Fibroblast of the aortic adventitia (primary cell): Measurements from ENCODE around the gene GLT1D1. TPM values are rescaled to one million over a fixed set of nuclear protein-coding genes. Genes with fewer than 3 reads are reported as not detected.

Experiments used
- DNase-seq: peaks from one replicate; pipeline ENCODE4 v3.0.0-alpha.2; 2010; ENCODE audit warnings: low read depth
- H3K4me3 ChIP-seq: 2 replicates; pipeline ENCODE4 v1.5.1; 2011; ENCODE audit warnings: low read depth, mild to moderate bottlenecking, control low read depth, low read length, moderate library complexity
- CTCF ChIP-seq: IDR thresholded peaks from 2 replicates; pipeline ENCODE4 v1.5.1; 2011; ENCODE audit warnings: mild to moderate bottlenecking, low read length, control low read depth, inconsistent platforms; ENCODE audit not compliant: insufficient read depth
- total RNA-seq: library from RNA; depleted of rRNA; stranded (reverse); fragments of >200 nt; gene quantifications from 2 replicates; pipeline ENCODE4 v1.2.3, GENCODE V29; 2012; ENCODE audit warnings: low replicate concordance

Gene GLT1D1
- total RNA-seq, 1 donor: not detected

GRCh38 chr12:128856791-128857078 is 3.5 kb downstream of the GLT1D1 start:
- DNase-seq: no peak
- no peak for TF ChIP-seq CTCF
- no peak overlapping the region for H3K4me3 ChIP-seq

GRCh38 chr12:128857133-128857763 is 4.0 kb downstream of the GLT1D1 start:
- H3K4me3 ChIP-seq: no peak overlapping the region
- DNase-seq: no peak
- no peak for TF ChIP-seq CTCF

GRCh38 chr12:128859311-128859710 is 6.0 kb downstream of the GLT1D1 start:
- H3K4me3 ChIP-seq: no peak overlapping the region
- DNase-seq: no peak
- TF ChIP-seq CTCF: no peak

GRCh38 chr12:128861226-128862016 is 8.1 kb downstream of the GLT1D1 start:
- no peak for DNase-seq
- no peak for TF ChIP-seq CTCF
- no peak overlapping the region for H3K4me3 ChIP-seq

- H3K4me3 ChIP-seq: no peak overlapping the region
- no peak for TF ChIP-seq CTCF
- no peak for DNase-seq
These were observed 10.7 kb downstream of the GLT1D1 start for GRCh38 chr12:128863957-128864356.

- no peak for DNase-seq
- no peak overlapping the region for H3K4me3 ChIP-seq
- no peak for TF ChIP-seq CTCF
These were observed 11.4 kb downstream of the GLT1D1 start for GRCh38 chr12:128864516-128865186.
